NCI-H1417 treated with DMSO at 0.1 percent for 48 hours (cell line): Measurements from ENCODE around the gene PRDM7.
"Not testable (repeated sequence)": the region's sequence is repeated elsewhere in the genome, so short reads cannot be mapped to it uniquely, and the experiment has no call there.

ENCODE experiments used
- DNase-seq: peaks from one replicate; lab custom pipeline; 2025; lab: John Stamatoyannopoulos, UW

The PRDM7 gene

GRCh38 chr16:90012991-90013745 lies 64.0 kb downstream of the PRDM7 start:
- DNase-seq = no peak

- DNase-seq = no peak
These were observed 65.1 kb downstream of the PRDM7 start for GRCh38 chr16:90011908-90012501.

GRCh38 chr16:90011508-90011819 lies 65.7 kb downstream of the PRDM7 start:
- DNase-seq = no peak

- DNase-seq = no peak
These were observed 66.2 kb downstream of the PRDM7 start for GRCh38 chr16:90010676-90011507.

GRCh38 chr16:90009172-90009899 lies 67.8 kb downstream of the PRDM7 start:
- DNase-seq = no peak

- no peak for DNase-seq
These were observed 68.4 kb downstream of the PRDM7 start for GRCh38 chr16:90008708-90009145.

GRCh38 chr16:90007635-90008234 lies 69.4 kb downstream of the PRDM7 start:
- DNase-seq = not testable (repeated sequence)

GRCh38 chr16:90007015-90007414 lies 70.1 kb downstream of the PRDM7 start:
- DNase-seq = no peak
